ENCODE measurements around the gene AFG1L.
A peak's percentile ranks its signal among the peaks of the same experiment; 100 is the strongest.
"Not testable (repeated sequence)": the region's sequence is repeated elsewhere in the genome, so short reads cannot be mapped to it uniquely, and the experiment has no call there.

The AFG1L gene

DNA sequence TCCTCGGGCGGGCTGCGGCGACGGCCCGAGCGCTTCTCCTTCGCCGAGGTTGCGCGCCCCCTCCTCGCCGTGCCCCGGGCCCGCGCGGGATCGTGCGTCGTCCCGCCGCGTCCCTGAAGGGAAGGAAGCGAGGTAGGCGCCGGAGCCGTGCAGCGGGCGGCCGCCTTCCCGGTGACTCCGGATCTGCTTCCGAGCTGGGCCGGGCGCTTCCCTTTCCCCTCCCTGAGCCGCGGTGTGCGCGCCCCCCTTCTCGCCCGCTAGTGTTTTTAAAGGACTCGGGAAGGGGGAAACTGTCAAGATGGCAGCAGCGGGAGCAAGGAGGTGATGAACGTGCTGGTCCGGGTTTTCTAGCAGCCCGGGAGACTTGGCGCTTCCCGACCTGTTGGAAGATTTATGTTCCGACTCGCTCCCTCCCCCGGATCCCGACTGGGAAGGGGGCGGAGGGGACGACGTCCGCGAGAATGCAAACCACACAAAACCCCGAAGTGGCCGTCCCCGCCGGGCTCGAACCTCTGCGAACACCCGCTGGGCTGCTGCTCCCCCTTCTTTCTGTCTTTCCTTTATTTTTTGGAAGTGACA lies 265.1 kb downstream of the AFG1L start:
- H3K4me3 ChIP-seq (ENCODE audit: control insufficient read depth, low read depth, low read length) = peak overlapping the region; percentile 82
- no peak for DNase-seq (ENCODE audit: low read depth)
- TF ChIP-seq, protein P1, sequence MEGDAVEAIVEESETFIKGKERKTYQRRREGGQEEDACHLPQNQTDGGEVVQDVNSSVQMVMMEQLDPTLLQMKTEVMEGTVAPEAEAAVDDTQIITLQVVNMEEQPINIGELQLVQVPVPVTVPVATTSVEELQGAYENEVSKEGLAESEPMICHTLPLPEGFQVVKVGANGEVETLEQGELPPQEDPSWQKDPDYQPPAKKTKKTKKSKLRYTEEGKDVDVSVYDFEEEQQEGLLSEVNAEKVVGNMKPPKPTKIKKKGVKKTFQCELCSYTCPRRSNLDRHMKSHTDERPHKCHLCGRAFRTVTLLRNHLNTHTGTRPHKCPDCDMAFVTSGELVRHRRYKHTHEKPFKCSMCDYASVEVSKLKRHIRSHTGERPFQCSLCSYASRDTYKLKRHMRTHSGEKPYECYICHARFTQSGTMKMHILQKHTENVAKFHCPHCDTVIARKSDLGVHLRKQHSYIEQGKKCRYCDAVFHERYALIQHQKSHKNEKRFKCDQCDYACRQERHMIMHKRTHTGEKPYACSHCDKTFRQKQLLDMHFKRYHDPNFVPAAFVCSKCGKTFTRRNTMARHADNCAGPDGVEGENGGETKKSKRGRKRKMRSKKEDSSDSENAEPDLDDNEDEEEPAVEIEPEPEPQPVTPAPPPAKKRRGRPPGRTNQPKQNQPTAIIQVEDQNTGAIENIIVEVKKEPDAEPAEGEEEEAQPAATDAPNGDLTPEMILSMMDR (IDR thresholded peaks at IDR 0.05; ENCODE audit: control insufficient read depth, insufficient read depth, low read depth, low read length, missing control alignments) = no peak

DNA sequence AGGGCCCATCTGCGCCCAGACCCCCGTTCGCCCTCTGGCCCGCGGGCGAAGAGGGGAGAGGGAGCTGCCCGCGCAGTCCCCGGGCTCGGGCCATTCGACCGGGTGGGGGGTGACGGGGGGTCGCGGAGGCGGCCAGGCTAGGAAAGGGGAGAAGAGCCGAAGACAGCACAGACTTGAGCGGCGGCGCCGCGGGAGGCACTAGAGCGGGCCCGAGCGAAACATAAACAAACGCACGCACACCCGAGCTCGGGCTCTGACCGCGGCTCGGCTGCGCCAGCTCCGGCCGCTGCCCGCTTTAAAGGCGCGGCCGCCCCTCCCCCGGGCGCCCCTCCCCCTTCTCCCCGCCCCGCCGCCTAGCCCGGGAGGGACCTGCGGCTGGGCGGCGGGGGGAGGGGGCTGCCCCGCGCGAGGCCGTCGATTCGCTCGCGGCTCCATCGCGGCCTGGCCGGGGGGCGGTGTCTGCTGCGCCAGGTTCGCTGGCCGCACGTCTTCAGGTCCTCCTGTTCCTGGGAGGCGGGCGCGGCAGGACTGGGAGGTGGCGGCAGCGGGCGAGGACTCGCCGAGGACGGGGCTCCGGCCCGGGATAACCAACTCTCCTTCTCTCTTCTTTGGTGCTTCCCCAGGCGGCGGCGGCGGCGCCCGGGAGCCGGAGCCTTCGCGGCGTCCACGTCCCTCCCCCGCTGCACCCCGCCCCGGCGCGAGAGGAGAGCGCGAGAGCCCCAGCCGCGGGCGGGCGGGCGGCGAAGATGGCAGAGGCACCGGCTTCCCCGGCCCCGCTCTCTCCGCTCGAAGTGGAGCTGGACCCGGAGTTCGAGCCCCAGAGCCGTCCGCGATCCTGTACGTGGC lies 265.8 kb downstream of the AFG1L start, which contains the start of gene FOXO3:
Gene FOXO3, plus strand, starts transcription at position 455 of the 846 bp plus-strand sequence. Its CDS starts 292 bp downstream, at position 747.
- H3K4me3 ChIP-seq (ENCODE audit: control insufficient read depth, low read depth, low read length) = peak within 1 kb of the TSS; percentile 97

DNA sequence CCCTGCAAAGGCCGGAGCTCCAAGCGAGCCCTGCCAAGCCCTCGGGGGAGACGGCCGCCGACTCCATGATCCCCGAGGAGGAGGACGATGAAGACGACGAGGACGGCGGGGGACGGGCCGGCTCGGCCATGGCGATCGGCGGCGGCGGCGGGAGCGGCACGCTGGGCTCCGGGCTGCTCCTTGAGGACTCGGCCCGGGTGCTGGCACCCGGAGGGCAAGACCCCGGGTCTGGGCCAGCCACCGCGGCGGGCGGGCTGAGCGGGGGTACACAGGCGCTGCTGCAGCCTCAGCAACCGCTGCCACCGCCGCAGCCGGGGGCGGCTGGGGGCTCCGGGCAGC lies 266.4 kb downstream of the AFG1L start:
- DNase-seq (ENCODE audit: low read depth) = not testable (repeated sequence)
- H3K4me3 ChIP-seq (ENCODE audit: control insufficient read depth, low read depth, low read length) = peak overlapping the region; percentile 97

More for the DNA sequence above, 265.8 kb downstream of the AFG1L start, which contains the start of gene FOXO3:
- TF ChIP-seq, protein P1 (IDR thresholded peaks at IDR 0.05; ENCODE audit: control insufficient read depth, insufficient read depth, low read depth, low read length, missing control alignments) = no peak
- no peak for DNase-seq (ENCODE audit: low read depth)

DNA sequence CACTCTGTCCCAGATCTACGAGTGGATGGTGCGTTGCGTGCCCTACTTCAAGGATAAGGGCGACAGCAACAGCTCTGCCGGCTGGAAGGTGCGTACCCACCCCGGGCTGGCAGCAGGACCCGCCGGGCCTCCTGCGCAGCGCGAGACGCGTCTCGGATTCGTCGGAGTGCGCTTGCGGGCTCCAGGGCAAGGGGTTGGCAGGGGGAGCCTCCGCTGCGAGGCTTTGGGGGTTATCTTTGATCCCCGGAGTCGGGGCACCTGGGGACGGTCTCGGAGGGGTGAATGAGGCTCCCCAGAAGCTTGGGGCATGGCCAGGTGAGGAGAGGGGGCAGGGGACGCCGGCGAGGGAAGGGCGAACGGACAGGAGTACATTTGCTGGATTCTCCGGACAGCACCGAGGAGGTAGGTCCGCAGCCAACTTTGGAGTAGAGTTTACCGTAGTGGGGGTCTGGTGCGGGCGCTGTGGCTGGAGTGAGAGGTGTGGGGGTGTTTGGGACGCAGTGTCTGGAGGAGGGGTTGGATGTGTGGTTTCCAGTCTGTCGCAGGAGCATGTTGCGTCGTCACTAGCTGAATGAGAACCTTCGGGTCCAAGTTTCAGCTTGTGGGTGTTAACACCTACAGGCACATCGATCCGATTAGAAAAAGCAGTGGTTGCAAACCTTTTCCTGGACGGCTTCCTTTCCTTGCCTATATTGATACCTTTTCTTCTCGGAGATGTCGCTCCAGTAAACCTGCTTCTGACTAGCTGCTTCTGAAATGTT lies 267.1 kb downstream of the AFG1L start:
- TF ChIP-seq, protein P1 (IDR thresholded peaks at IDR 0.05; ENCODE audit: control insufficient read depth, insufficient read depth, low read depth, low read length, missing control alignments) = no peak
- no peak for DNase-seq (ENCODE audit: low read depth)
- H3K4me3 ChIP-seq (ENCODE audit: control insufficient read depth, low read depth, low read length) = peak overlapping the region; percentile 97

DNA sequence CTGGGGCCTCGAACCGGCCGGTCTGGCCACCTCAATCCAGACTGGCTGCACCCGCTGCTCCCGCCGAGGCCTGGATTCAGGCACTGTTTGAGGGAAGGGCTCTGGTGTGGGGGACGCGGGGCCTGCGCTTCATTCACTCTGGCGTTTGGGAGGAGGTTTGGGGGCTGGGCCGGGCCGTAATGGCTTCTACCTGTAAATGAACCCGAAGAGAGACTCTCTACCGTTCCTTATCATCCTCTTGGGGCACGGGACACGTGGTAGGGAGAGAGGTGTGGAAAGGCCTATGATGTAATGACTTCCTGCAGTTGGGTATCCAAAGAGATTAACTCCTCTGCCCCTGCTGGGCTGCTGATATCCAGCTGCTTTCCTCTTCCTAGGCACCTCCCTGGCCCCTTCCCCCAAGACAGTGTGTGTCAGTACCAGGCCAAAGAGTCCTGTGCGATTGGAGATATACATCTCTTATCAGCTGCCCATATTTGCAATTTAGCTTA lies 267.7 kb downstream of the AFG1L start:
- peak overlapping the region; percentile 97 for H3K4me3 ChIP-seq (ENCODE audit: control insufficient read depth, low read depth, low read length)
- DNase-seq (ENCODE audit: low read depth) = no peak
- TF ChIP-seq, protein P1 (IDR thresholded peaks at IDR 0.05; ENCODE audit: control insufficient read depth, insufficient read depth, low read depth, low read length, missing control alignments) = no peak

DNA sequence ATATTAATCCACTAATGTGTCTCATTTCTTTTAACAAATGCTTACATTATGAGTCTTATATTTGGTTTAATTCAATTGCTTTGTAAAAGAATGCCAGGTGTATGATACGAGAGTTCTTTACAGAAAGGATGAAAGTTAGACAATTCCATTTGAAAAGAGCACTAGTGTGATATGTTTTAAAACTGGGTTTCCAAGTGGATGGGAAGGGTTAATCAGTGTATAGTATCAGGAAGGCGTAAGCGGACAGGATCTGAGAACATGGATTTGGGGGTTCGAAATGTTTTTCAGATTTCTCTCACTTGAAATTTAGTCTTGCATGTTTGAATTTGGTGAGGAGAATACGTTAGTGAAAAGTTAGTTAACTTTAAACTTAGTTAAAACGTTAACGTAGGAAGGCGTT lies 268.4 kb downstream of the AFG1L start:
- DNase-seq (ENCODE audit: low read depth) = no peak
- TF ChIP-seq, protein P1 (IDR thresholded peaks at IDR 0.05; ENCODE audit: control insufficient read depth, insufficient read depth, low read depth, low read length, missing control alignments) = no peak
- H3K4me3 ChIP-seq (ENCODE audit: control insufficient read depth, low read depth, low read length) = peak overlapping the region; percentile 97

Data from AG09309 (cell line).